Putamen (tissue), 1 donor: ENCODE results near the gene PCDHGA2.
"Not testable (repeated sequence)": the region's sequence is repeated elsewhere in the genome, so short reads cannot be mapped to it uniquely, and the experiment has no call there.

Experiments used
- DNase-seq: peaks from one replicate; pipeline ENCODE4 v3.0.0-alpha.2; 2016; ENCODE audit warnings: low spot score

The PCDHGA2 gene

DNA sequence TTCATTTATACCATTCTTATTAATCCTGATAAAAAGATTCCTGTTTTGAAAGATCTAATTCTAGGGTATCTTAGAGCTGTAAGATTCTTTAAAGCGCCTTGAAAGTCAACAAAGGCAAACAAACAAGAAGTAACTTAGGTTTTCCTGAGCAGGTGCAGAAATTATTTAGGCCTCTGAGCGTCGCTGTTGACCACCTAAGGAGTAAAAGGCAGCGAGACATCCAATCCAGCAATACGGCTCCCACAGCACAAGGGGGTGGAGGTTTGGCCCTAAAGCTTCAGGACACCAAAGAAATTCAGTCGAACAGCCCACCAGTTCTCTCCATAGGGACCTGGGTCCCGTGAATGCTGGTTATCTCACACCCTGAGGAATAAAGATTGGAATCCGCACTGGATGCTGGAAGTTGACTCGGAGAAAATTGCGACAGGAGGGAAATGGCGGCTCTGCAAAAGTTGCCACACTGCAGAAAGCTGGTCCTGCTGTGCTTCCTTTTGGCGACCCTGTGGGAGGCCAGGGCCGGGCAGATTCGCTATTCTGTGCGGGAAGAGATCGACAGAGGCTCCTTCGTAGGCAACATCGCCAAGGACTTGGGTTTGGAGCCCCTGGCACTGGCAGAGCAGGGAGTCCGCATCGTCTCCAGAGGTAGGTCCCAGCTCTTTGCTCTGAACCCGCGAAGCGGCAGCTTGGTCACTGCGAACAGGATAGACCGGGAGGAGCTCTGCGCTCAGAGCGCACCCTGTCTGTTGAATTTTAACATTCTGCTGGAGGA, at the start of gene PCDHGA2:
Gene PCDHGA2, plus strand, starts transcription at position 223 of the 769 bp plus-strand sequence.
- no peak for DNase-seq

DNA sequence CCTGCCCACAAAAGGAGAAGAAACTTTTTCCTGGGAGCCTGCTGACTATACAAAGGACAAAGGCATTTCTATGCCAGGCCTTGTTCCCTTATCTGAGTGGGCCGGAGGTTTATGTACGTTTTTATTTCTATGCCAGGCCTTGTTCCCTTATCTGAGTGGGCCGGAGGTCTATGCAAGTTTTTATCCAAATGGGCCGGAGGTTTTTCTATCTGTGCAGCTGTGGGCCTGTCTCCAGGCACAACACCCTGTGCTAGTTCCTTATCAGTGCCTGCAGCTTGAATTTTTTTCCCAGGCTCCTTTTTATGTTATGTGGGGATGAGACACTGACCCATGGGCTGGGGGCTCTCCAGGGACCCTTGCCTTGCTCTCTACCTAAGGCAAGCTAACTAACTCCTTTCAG, 40.2 kb upstream of the PCDHGA2 start:
- no peak for DNase-seq

DNA sequence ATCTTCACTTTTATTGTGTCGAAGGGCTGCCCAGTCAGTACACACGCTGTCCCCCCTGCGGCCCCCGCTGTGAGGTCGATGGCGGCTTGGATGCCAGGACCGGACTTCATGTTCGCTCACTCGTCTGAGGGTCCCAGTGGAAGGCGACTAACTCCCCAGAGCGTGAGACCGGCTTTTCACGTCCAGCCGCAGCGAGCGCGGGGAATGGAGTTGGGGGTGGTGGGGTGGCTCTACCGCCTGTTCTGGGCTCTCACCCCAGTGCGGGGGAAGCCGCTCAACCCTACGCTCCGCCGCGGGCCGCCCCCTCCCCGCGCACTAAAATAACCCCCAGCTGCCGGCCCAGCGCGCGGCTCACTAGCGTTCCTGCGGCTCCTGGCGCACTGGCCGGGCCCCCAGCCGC, 34.8 kb upstream of the PCDHGA2 start, which contains the start of gene SLC25A2:
Gene SLC25A2, minus strand, starts transcription at position 294 of the 400 bp plus-strand sequence. Its CDS starts 184 bp downstream, at position 110.
- DNase-seq, result no peak

DNA sequence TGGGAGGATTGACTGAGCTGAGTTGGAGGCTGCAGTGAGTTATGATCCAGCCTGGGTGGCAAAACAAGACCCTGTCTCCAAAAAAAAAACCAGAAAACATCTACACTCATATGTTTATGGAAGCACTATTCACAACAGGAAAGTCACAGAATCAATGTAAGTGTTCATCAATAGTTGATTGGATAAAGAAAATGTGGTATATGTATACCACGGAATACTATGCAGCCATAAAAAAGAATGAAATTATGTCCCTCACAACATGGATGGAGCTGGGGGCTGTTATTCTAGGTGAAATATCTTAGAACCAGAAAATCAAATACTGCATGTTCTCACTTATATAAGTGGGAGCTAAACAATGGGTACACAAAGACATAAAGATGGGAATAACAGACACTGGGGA, 31.9 kb upstream of the PCDHGA2 start:
- no peak for DNase-seq

DNA sequence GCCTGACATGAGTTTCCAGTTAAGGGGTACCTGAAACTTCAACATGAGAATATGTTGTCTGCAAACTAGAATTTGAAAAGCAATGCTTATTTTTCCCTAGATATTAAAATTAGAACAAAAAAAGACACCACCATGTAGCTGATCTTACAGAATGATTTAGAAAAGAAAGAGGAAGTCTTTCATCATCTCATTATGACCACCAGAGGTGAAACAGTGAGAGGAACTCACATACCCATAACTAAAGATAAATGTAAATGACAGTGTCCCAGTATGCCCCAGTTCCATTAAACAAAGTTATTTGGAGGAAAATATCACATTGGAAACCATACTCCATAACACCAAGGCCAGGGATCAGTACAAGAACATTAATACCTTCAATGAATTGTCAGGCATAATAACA, 24.8 kb upstream of the PCDHGA2 start:
- DNase-seq, result no peak

DNA sequence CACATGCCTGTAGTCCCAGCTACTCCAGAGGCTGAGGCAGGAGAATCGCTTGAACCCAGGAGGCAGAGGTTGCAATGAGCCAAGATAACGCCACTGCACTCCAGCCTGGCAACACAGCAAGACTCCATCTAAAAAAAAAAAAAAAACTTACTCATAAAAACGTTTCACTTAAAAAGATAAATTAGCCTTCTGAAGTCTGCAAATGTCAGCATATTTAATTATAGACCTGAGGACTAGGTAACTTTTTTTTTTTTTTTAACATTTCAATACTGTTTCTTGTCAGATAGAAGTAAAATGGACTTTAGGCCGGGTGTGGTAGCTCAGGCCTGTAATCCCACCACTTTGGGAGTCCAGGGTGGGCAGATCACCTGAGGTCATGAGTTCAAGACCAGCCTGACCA, 21.6 kb upstream of the PCDHGA2 start:
- DNase-seq, result not testable (repeated sequence)

DNA sequence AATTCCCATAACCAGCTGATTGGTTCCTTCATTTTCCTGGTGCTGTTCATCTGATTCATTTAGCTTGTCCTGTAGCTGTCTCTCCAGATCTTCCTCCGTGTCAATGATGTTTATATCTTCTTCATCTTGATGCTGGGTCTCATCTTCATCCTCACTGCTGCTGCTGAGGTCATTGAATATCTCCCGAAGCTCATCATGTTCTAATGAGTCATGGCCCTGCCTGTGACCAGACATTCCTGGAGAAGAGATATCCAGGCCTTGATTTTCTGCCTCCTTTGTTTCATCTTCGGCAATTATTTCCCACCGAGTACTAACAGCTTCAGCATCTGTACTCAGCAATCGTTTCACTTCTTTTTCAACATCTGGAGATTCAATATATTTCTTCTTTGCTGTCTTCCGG, 19.4 kb upstream of the PCDHGA2 start:
- no peak for DNase-seq

DNA sequence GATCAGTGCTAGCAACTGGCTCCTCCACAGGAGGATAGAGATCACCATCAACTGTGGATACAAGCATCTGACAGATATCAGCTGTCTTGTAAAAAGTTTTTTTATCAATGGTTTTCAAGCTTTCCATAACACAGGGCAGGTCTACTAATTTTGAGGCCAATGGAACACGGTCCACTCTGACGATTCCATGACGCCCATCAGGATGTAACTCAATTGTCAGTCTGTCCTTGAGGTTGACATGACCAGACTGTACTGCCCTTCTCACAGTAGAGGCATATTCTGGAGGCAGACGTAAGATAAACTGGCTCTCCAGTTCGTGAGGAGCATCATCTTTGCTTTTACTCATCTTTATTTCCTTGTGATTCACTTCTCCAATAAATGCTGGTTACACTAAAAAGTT, 18.9 kb upstream of the PCDHGA2 start:
- no peak for DNase-seq

DNA sequence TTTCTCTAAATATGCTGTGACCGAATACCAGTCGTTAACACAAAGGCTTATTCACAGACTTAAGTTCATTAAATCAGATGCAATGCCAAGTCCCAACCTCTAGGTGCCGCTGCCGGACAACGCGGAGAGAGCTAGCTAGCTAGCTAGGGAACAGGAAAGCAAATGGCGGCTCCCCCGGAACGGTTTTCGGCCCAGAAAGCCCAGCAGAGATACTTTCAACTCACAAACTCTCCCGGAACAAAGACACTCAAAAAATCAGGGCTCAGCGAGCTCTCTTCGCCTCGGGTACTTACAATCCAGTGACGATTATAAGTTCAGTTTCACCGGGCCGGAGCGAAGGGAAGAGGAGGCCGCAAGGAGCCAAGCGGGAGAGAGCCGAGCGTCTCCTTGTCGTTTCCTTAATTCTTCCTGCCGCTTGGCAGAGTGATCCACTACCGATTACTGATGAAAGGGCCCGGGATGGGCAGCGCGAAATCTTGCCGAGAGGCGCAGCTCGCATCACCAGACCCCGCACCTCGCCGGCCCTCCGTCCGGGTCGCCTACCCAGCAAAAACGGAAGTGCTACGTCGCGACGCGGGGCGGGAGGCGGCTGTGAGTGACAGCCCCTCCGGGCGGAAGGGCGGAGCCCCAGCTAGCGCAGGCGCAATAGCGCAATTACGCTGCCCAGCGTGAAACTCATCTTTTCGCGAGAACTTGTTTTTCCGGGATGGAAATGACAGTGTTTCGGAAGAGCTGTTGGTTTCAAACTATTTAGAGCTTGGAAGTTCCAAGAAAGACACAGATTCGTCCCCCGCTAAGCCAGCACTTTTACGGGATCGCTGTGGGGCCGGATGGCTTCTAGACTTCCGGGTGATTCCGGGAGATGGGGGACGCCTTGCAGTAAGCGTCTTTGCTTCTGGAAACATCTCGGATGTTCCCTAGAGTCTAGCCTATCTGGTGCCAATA, 18.1 kb upstream of the PCDHGA2 start, which contains the start of gene TAF7:
Gene TAF7, minus strand, starts transcription at position 560 of the 945 bp plus-strand sequence. CDS start 740 bp downstream, outside the sequence.
- peak; percentile 93 for DNase-seq

DNA sequence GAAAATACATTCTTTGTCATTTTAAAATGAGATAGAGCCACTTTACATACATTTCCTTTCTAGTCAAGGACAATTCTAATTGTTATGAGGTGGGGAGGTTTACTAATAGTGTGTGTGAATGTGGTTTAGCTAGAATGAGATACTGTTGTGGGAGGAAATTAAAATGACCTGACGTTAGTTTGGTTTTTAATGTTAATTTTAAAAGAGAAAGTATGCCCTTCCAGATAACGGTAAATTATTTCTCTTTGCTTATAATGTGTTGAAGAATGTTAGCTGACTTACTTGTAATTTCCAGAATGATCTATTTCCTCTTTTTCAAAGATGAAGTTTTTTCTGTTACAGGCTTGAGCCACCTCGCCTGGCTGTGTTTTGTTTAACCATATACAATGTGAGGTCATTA, 16.3 kb upstream of the PCDHGA2 start:
- DNase-seq, result no peak

DNA sequence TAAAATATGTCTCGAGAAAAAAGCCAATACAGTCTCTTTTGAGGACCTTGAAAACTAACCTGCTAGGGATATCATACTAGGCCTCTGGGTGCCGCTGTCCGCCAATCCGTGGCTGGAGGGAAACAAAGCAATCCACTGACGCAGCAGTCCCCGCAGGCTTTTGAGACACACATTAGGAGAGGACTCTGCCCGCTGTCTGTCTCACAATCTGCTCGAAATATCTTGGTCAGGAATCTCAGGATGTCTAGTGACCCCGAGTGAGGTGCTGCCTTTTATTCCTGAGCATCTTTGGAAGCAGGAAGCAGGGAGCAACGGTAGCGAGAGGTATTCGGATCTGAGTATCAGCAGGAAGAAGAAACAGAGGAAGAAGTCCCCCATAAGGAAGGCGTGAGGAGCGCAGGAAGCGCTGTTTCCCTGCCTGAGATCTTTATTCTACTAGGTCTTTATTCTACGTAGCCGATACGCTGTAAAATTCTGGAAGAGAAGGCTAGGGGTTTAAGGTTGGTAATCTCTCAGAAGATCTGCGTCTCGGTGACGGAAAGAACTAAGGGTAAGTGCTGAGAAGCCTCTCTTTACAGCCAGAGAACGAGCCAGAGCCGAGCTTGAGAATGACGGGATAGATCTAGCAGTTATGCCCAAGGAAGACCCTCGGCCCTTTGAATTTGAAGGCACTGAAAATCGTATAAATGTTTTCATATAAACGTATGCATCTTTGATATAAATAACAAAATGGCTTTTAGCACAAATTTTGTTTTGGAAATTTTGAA, 12.3 kb upstream of the PCDHGA2 start:
- DNase-seq, result peak; percentile 72

DNA sequence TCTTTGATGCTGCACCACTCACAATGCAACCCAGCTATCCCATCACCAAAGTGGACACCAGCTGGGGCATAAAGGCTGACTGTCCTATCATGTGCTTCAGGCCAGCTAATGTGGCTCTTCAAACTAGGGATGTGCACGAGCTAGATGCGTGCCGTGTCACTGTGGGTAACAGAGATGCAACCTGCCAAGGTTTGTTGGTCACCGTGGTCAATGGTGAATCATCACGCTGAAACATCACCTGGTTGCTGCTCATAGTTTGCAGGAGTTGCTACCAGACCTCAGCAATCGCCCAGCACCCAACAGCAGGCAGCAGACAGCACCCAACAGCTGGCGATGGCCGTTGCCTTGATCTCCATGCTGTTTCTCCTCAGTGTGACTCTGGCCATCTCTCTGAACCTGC, 10.3 kb upstream of the PCDHGA2 start:
- no peak for DNase-seq

DNA sequence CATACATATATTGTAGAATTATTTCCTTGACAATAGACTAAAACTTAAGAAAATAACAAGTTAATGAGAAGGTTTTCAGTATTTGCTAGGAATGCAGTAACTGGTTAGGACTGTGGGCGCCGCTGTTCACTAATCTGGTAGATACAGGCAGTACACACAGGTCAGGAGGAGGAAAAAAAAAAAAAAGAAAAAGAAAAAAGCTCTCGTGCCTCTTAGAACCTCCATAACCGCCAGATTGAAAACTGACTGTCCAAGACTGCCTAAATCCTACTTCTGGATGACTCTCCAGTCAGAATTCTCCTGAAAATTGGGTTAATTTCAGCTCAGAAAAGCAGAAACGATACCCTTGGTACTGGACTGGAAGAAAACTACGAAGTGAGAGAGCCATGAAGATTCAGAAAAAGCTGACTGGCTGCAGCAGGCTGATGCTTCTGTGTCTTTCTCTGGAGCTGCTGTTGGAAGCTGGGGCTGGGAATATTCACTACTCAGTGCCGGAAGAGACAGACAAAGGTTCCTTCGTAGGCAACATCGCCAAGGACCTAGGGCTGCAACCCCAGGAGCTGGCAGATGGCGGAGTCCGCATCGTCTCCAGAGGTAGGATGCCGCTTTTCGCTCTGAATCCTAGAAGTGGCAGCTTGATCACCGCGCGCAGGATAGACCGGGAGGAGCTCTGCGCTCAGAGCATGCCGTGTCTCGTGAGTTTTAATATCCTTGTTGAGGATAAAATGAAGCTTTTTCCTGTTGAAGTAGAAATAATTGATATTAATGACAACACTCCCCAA, 8.1 kb upstream of the PCDHGA2 start, which contains the start of gene PCDHGA1:
Gene PCDHGA1, plus strand, starts transcription at position 216 of the 782 bp plus-strand sequence.
- no peak for DNase-seq

DNA sequence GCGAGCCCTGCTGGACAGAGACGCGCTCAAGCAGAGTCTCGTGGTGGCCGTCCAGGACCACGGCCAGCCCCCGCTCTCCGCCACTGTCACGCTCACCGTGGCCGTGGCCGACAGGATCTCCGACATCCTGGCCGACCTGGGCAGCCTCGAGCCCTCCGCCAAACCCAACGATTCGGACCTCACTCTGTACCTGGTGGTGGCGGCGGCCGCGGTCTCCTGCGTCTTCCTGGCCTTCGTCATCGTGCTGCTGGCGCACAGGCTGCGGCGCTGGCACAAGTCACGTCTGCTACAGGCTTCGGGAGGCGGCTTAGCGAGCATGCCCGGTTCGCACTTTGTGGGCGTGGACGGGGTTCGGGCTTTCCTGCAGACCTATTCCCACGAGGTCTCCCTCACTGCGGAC, 6.0 kb upstream of the PCDHGA2 start:
- not testable (repeated sequence) for DNase-seq

DNA sequence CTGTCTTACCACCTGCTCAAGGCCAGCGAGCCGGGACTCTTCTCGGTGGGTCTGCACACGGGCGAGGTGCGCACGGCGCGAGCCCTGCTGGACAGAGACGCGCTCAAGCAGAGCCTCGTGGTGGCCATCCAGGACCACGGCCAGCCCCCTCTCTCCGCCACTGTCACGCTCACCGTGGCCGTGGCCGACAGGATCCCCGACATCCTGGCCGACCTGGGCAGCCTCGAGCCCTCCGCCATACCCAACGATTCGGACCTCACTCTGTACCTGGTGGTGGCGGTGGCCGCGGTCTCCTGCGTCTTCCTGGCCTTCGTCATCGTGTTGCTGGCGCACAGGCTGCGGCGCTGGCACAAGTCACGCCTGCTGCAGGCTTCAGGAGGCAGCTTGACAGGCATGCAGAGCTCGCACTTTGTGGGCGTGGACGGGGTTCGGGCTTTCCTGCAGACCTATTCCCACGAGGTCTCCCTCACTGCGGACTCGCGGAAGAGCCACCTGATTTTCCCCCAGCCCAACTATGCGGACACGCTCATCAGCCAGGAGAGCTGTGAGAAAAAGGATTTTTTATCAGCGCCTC, 2.3 kb downstream of the PCDHGA2 start:
- not testable (repeated sequence) for DNase-seq

DNA sequence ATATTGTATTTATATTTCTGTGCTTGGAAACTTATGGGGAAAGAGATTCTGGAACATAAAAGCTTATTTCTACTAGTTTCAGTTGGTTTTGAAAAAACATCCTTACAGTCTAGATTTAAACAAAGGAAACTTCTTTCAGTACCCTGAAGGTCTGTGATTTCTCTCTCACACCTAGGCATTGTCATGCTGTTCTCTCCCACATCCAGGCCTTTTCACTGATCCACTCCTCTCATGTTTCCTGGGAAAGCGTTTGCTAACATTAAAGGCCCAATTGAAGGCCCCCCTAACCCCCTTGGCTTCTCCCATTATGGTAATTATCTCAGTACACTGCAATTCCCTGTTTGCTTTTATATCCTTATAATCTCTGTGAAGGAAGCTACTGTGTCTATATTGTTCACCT, 4.2 kb downstream of the PCDHGA2 start:
- DNase-seq, result no peak

DNA sequence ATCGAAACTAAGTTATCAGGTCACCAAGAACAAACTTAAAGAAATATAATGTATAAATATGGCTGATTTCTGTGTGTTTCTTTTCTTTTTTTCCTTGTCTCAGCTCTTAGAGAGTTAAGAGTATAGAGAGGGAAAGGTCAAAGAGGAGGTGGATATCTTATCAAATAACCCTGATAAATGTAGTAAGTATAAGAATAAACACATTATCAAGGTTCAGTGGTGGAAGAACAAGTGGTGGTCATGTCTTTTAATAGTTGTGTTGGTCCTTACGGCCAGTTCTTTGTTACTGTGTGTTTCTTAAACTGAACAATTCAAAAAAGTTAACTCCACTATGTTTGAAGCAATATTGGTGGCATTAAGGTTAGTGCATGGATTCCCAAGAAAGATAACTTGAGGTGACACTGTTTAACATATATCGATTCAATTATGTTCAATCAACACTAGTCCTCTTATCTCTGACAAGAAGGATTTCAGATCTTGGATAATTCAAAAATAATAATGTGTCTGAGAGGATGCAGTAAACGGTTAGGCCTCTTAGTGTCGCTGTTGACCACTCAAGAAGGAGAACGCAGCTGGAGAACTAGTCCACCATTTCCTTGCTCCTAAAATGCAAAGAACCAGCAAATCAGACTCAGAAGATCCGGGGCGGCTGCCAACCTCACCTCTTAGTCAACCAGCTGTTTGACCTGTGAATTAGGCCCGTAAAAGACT, 4.8 kb downstream of the PCDHGA2 start, which contains the start of gene PCDHGA3:
Gene PCDHGA3, plus strand, starts transcription at position 588 of the 711 bp plus-strand sequence. CDS start 205 bp downstream, outside the sequence.
- no peak for DNase-seq

DNA sequence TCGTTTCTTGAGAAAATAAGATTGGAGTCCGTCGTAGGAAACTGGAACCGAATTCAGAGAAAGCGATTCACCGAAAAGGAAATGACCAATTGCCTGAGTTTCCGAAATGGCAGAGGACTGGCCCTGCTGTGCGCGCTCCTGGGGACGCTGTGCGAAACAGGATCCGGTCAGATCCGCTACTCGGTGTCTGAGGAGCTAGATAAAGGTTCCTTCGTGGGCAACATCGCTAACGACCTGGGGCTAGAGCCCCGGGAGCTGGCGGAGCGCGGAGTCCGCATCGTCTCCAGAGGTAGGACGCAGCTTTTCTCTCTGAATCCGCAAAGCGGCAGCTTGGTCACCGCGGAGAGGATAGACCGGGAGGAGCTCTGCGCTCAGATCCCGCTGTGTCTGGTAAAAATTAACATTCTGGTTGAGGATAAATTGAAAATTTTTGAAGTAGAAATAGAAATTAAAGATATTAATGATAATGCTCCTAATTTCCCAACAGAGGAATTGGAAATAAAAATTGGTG, 5.4 kb downstream of the PCDHGA2 start:
- DNase-seq, result no peak

DNA sequence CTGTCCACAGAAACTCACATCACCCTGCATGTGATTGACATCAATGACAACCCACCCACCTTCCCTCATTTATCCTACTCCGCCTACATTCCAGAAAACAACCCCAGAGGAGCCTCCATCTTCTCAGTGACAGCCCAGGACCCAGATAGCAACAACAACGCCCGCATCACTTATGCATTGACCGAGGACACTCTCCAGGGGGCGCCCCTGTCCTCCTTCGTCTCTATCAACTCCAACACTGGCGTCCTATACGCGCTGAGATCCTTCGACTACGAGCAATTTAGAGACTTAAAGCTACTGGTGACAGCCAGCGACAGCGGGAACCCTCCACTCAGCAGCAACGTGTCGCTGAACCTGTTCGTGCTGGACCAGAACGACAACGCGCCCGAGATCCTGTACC, 6.8 kb downstream of the PCDHGA2 start:
- no peak for DNase-seq

DNA sequence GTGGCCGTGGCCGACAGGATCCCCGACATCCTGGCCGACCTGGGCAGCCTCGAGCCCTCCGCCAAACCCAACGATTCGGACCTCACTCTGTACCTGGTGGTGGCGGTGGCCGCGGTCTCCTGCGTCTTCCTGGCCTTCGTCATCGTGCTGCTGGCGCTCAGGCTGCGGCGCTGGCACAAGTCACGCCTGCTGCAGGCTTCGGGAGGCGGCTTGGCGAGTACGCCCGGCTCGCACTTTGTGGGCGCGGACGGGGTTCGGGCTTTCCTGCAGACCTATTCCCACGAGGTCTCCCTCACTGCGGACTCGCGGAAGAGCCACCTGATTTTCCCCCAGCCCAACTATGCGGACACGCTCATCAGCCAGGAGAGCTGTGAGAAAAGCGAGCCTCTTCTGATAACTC, 7.5 kb downstream of the PCDHGA2 start:
- DNase-seq, result not testable (repeated sequence)
